GM18520 (cell line): ENCODE data around the gene HILPDA.
A peak's percentile ranks its signal among the peaks of the same experiment; 100 is the strongest.

ENCODE experiments used
- ATAC-seq: cut with Tn5 transposase; IDR thresholded peaks from one replicate; pipeline ENCODE4 v1.9.1; 2021; ENCODE audit not compliant: unreplicated experiment

HILPDA gene

DNA sequence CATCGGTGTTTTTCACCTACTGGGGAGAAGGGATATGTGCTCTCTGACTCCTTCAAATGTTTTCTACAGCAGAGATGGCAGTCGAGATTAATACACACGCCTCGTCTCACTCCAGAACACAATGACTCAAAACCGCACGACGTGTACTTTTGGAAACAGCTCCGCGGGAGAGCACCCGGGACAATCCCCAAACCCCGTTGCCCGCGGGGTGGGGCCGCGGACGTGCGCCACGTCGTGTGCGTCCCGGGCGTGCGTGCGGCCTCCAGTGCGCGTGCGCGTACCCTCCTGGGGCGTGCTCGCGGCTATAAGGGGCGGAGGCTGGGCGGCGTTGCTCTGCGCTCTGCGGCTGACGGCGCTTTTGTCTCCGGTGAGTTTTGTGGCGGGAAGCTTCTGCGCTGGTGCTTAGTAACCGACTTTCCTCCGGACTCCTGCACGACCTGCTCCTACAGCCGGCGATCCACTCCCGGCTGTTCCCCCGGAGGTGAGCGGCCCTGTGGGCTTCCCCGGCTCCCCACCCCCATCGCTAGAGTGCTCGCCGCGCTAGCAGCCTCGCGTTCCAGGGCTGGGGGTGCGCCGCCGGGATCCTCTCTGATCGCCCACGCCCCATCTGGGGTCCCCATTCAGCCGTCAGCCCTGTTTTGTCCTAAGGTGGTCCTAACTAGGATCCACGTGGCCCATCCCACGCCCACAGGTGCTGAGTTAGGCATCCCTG is at the start of gene HILPDA:
HILPDA (plus strand) TSS at position 336 of the 712 bp plus-strand sequence. CDS start 1,391 bp downstream, outside the sequence.
- peak; percentile 68 for ATAC-seq

GRCh38 chr7:128406314-128407232 is 49.1 kb upstream of the HILPDA start:
- ATAC-seq: no peak

GRCh38 chr7:128407233-128407589 is 48.5 kb upstream of the HILPDA start:
- no peak for ATAC-seq

GRCh38 chr7:128407751-128408708 is 47.6 kb upstream of the HILPDA start:
- no peak for ATAC-seq

DNA sequence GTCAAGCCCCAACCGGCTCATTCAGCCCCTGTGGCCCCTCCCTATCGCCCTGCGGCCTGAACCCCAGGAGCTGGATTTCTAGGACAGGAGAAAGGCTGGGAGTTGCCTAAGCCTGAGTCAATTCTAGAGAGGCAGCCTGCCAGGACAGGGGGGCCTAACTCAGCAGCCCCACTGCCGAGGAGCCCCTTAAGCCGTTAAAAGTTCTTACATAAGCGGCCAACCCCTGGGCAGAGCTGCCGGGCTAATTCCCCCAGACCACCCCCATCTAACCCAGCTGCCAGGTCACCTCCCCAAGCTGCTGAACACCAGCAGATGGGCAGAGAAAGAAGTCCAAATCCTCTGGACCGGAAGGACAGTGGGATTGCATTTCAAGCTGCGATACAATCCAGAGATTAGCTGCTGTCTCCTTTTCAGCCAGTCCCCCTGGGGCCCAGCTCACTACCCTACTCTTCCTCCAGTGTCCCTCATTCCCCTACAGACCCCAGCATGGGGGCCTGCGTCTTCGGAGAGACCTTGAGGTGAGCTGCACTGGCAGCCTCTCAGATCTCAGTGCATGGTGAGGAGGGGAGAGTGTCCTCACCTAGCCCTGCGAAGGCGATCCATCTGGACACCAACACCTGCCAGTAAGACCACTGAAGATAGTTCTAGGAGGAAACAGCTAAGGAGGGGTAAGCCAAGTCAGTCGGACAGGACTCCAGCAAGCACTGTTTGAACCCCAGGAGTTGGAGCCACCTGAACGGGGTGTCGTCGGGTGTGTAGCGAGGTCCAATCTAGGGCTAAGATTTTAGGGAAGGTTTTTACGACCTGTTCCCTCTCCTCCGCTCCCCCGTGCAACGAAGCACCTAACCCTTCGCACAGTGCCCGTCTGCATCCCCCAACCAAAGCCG is 46.7 kb upstream of the HILPDA start:
- ATAC-seq: no peak

DNA sequence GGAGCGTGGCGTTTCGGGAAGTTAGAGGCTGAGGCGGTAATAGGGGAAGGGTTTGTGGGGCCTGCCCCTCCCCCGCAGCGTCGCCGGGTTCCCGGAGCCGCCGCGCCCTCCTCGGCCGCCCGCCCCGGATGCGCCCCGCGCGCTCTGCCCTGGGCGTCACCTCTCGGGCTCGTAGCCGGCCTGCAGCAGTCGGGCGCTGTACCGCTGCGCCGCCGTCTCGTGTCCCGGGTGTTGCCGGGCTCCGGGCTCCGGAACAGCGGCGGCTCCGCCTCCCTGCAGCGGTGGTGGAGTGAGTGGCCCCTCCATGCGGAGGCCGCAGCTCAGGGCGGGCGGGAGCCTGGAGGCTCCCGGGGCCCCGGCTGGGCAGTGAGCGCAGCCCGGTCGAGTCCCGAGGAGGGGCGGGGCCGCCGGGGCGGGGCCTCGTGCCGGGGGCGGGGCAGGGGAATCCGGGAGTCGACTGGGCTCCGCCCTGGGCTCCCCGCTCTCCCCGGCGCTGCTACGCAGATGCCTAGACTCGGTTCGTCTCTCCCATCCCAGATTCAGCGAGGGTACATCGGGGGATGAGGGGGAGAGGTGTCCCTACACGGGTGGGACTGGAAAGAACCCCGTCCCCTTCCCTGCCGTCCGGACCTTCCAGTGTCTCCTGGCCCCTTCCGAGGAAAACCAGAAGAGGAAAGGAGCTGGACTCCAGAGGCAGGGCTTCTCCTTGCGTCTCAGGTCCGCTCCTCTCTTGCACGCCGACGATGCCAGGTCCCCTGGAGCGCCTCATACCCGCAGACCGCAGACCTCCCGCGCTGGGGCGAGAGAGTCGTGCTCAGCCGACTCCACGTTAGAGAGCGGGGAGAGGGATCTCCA is 45.9 kb upstream of the HILPDA start, which contains the start of gene IMPDH1:
IMPDH1 (minus strand) TSS at position 387 of the 855 bp plus-strand sequence; CDS start at position 306, 81 bp downstream.
- peak; percentile 80 for ATAC-seq

- no peak for ATAC-seq
Observed at GRCh38 chr7:128410451-128410753, 45.3 kb upstream of the HILPDA start.

- ATAC-seq: no peak
Observed at GRCh38 chr7:128415217-128415785, 40.4 kb upstream of the HILPDA start.

GRCh38 chr7:128417071-128417470 is 38.6 kb upstream of the HILPDA start:
- ATAC-seq: no peak

DNA sequence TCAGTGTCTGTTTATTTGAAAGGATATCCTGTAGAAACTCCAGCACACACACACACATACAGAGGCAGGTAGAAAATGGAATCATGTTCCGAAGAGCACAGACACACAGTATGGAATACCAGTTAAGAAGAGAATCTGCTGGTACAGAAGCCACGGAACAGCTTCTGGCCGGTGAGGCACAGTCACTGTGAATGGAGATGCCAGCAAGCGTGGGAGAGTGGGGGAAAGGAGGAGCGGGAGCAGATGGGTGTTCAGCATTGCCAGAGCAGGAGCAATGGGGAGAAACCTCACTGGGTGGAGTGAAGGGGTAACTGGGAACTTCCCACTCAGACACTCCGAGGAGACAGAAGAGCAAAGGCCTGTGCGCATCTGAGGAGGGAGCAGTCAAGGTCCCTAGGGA is 36.4 kb upstream of the HILPDA start:
- ATAC-seq: no peak

DNA sequence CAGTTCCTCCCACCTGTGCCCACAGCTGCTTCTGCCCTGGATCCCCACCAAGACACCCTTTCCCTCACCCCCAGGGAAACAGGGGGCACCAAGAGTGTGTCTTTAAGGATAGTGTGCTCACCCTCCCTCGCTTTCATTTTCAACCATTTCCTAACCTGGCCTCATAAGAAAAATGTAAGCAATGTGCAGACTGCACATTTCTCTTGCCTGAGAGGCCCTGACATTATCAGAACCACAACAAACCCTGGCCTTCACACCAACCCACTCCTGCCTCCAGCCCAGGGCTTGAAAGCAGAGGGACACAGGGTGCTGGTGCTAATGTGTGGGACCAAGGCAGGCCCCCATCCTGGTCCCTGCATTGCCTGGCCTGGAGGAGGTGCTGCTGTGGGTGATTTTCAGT is 34.9 kb upstream of the HILPDA start:
- ATAC-seq: no peak

DNA sequence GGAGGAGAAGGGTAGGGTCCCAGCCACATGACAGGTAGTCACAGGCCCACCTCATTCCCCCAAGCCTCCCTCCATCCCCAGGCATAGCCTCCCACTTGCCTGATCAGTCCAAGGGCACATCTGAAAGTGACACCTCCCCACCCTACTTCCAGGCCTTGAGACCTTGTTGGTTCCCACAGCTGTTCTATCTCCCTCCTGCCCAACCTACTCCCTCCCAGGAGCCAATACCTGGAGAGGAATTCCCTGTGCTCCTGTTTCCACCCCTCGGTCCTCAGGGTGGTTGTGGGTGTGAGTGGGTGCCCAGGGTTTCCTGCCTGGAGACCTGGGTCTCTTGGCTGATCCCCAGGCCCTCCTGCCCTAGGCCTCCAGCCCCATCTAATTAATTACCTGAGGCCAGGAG is 34.3 kb upstream of the HILPDA start:
- ATAC-seq: no peak

DNA sequence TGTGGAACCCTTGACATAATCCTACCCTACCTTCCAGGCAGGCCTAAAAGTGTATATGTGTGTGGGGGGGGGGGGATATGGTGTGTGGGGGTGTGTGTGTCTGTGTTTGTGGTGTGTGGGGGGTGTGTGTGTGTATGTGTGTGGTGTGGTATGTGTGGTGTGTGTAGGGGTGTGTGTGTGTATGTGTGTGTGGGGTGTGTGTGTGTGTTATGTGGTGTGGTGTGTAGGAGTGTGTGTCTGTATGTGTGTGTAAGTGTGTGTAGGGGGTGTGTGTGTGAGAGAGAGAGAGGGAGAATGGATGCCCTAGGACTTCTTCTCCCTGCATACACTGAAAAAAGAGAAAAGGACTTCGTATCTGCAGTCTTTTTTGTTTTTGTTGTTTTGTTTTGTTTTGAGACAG is 33.6 kb upstream of the HILPDA start:
- no peak for ATAC-seq

- no peak for ATAC-seq
Observed at GRCh38 chr7:128422842-128423241, 32.8 kb upstream of the HILPDA start.

DNA sequence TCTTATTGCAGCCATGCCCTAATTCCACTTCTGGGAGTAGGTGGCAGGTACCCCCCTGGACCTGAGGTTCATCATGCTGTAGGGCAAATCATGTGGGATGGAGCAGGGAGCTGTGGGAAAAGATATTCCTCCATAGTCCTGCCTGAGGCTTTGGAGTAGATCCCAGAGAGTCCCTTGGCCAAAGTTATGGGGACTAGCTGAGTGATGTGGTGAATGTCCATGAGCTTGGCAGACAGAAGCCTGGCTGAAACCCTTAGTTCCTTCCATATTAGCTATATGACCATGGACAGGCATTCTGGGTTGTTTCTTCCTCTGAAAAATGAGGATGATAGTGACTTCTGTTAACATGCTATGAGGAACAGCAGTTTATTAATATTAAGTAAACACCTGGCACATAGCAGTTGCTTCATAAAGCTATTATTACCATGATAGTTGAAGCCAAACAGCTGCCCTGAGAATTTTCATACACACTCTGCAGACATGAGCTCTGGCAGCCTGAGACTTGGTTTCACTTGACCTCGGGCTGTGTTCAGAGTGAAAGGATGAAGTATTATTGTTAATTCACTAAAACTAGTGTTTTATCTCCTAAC is 30.9 kb upstream of the HILPDA start:
- ATAC-seq: no peak

GRCh38 chr7:128425850-128426249 is 29.8 kb upstream of the HILPDA start:
- no peak for ATAC-seq

DNA sequence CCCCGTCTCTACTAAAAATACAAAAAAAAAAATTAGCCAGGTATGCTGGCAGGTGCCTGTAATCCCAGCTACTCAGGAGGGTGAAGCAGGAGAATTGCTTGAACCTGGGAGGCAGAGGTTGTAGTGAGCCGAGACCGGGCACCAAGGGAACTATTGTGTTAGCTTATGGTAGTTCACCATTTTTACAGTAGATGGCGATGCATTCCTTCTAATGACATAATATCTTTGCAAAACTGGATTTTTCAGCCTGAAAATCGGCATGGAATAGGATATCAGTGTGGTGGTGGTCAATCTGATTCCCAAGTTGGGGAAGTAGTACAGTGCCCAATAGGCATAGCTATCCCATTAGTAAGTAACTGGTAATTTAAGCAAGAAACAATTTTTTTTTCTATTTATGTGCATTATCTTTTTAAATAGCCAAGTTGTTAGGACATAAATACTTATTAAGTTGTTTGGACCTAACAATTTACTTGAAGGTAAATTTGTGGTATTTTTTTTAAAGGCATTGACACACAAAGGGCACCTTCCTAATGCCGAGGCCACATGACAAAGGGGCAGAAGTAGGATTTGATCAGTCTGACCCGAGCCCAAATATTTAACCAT is 28.3 kb upstream of the HILPDA start:
- ATAC-seq: no peak

DNA sequence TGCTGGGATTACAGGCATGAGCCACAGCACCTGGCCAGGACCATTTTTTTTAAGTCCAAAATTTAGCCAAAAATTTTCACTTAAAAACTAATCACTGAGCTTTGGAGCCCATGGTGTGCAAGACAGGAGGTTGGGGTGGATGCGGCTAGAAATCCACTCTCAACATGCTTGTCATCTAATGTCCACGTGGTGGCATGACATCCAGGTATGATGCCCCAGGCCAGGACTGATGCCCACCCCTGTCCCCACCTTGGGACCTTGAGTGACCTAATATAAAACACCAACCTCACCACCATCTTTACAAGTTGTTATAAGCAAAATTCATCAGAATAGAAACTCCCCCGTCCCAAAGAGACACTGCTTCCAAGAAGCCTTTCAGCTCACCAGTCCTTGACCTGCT is 25.5 kb upstream of the HILPDA start:
- no peak for ATAC-seq
